Inflammatory macrophage (primary cell): ENCODE measurements around the gene CREG2.

Experiments used
- DNase-seq, 2 donors: peaks; one replicate each; pipeline ENCODE4 v3.0.0-alpha.2; 2020 to 2022

CREG2 gene

GRCh38 chr2:101408925-101409324 lies 21.6 kb upstream of the CREG2 start:
- DNase-seq, result no peak

GRCh38 chr2:101405351-101405899 lies 18.1 kb upstream of the CREG2 start:
- DNase-seq, result peak; percentile 56 to 68

- DNase-seq, result no peak
These were observed 16.4 kb upstream of the CREG2 start for GRCh38 chr2:101403745-101404144.

- no peak for DNase-seq
These were observed 15.3 kb upstream of the CREG2 start for GRCh38 chr2:101402630-101403029.

- DNase-seq, result no peak
These were observed 14.6 kb upstream of the CREG2 start for GRCh38 chr2:101401906-101402305.

- DNase-seq, result no peak
These were observed 14.0 kb upstream of the CREG2 start for GRCh38 chr2:101401326-101401665.

GRCh38 chr2:101400506-101401325 lies 13.4 kb upstream of the CREG2 start:
- DNase-seq, result no peak

GRCh38 chr2:101400048-101400447 lies 12.7 kb upstream of the CREG2 start:
- peak; percentile 76 to 83 for DNase-seq

- DNase-seq, result peak; percentile 84 to 89
These were observed 11.9 kb upstream of the CREG2 start for GRCh38 chr2:101399021-101399799.

- peak; percentile 31 to 71 for DNase-seq
These were observed 11.0 kb upstream of the CREG2 start for GRCh38 chr2:101398116-101398821.

GRCh38 chr2:101396316-101396717 lies 9.0 kb upstream of the CREG2 start:
- peak; percentile 19 to 62 for DNase-seq

- peak; percentile 17 to 53 for DNase-seq
These were observed 8.4 kb upstream of the CREG2 start for GRCh38 chr2:101395545-101396315.

- DNase-seq, result no peak
These were observed 929 bp upstream of the CREG2 start for GRCh38 chr2:101388232-101388631.

GRCh38 chr2:101386599-101387150 lies 628 bp downstream of the CREG2 start:
- no peak for DNase-seq

GRCh38 chr2:101383016-101383541 lies 4.2 kb downstream of the CREG2 start:
- DNase-seq, result no peak

GRCh38 chr2:101382442-101382841 lies 4.9 kb downstream of the CREG2 start:
- DNase-seq, result no peak

GRCh38 chr2:101380376-101380775 lies 6.9 kb downstream of the CREG2 start:
- peak; percentile 58 to 81 for DNase-seq

- DNase-seq, result no peak
These were observed 8.2 kb downstream of the CREG2 start for GRCh38 chr2:101379091-101379490.

GRCh38 chr2:101375653-101376052 lies 11.7 kb downstream of the CREG2 start:
- no peak for DNase-seq

GRCh38 chr2:101374821-101375561 lies 12.3 kb downstream of the CREG2 start:
- DNase-seq, result no peak

- no peak for DNase-seq
These were observed 14.5 kb downstream of the CREG2 start for GRCh38 chr2:101372792-101373191.
